ENCODE measurements around the gene HDHD3.
"Not testable (repeated sequence)": the region's sequence is repeated elsewhere in the genome, so short reads cannot be mapped to it uniquely, and the experiment has no call there.

HDHD3 gene, protein sequence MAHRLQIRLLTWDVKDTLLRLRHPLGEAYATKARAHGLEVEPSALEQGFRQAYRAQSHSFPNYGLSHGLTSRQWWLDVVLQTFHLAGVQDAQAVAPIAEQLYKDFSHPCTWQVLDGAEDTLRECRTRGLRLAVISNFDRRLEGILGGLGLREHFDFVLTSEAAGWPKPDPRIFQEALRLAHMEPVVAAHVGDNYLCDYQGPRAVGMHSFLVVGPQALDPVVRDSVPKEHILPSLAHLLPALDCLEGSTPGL

DNA sequence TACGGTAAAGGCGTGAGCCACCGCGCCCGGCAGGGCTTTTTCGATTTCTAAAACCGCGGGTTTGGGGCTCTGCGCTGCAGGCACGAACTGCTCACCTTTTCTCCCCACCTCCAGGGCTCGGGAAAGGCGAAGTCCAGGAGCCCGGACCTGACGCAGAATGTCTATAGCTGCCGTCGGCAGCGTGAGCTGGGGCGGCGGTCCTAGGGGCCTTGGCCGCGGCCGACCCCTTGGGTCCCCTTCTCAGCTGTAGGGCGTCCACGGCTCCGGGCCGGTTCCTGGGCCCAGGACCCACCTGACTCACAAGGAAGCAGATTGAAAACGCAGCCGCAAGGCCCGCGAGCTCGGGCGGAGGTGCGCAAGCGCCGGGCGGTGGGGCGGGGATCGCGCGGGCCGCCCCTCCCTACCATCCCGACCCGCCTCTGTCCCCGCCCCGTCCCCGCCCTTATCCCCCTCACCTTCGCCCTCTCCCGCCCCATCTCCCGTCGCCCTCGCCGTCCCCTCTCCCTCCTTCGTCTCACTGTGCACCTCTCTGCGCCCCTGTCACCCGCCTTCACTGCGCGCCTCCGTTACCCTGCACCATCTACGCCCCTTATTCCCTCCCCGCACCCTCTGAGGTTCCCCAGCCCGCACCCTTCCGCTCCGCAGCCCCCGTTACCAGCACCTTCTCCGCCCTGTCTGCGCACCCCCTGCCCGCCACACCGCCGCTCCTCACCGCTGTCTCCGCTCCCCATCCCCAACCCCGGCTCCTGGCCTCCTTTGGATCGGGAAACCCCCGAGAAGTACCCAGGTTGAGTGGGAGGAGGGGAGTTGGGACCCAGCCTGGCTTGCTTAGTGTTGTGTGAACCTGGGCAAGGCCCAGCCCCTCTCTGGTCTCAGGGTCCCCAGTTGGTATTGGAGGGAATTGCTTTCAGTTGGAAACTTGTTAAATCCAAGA, at the start of gene HDHD3:
Gene HDHD3, minus strand, starts transcription at position 353 of the 934 bp plus-strand sequence. CDS start 2,632 bp downstream, outside the sequence.
- DNase-seq (ENCODE audit: low read depth) = peak; percentile 58

GRCh38 chr9:113425072-113425471, 48.3 kb upstream of the HDHD3 start:
- no peak for DNase-seq (ENCODE audit: low read depth)

GRCh38 chr9:113421726-113422125, 44.9 kb upstream of the HDHD3 start:
- no peak for DNase-seq (ENCODE audit: low read depth)

GRCh38 chr9:113417370-113417769, 40.6 kb upstream of the HDHD3 start:
- no peak for DNase-seq (ENCODE audit: low read depth)

DNA sequence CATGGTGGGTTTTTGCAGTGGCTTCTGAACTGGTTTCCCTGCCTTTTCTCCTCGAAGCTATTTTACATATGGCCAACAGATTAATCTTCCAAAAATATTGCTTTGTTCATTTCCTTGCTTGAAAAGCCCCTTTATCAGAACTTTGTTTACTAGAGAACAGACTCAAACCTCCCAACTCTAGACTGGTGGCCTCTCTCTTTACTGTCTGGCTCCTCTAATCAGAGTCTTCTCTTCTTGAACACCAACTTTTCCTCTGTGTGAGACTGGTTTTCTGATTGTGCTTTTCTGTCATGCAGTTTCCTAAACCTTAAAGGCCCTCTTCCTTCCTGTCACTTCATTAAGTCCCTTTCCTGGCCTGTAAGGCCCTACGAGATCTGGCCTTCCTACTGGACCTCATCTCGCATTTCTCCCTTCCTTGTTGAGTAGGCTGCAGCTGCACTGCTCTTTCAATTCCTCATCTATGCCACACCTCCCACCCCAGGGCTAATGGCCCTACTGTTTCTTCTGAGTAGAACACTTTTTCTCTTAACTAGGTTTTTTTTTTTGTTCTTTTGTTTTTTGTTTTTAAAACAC, 39.4 kb upstream of the HDHD3 start:
- no peak for DNase-seq (ENCODE audit: low read depth)

- peak; percentile 89 for DNase-seq (ENCODE audit: low read depth)
Observed at GRCh38 chr9:113410207-113410864, 33.5 kb upstream of the HDHD3 start, which contains the start of the genes C9orf43 and POLE3. C9orf43 (plus strand) TSS chr9:113410747; CDS start chr9:113413494, 2,747 bp downstream. POLE3 (minus strand) TSS chr9:113410675; CDS start chr9:113410293, 382 bp downstream.

DNA sequence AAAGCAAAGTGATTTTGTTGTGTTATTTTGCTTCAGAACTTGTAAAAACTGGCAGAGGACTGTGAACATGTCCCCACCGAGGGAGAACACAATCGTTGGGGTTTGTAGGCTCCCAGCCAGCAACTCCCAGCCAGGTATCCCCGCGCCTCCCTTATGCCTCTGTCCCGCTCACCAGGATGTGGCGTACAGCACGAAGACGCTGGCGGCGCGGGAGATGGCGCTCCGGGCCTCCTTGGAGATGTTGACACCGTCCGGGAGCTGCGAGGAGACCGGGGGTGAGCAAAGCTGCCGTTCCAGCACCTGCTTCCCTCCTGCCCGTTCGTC, 33.1 kb upstream of the HDHD3 start:
- DNase-seq (ENCODE audit: low read depth) = no peak

GRCh38 chr9:113409481-113409880, 32.7 kb upstream of the HDHD3 start:
- DNase-seq (ENCODE audit: low read depth) = no peak

DNA sequence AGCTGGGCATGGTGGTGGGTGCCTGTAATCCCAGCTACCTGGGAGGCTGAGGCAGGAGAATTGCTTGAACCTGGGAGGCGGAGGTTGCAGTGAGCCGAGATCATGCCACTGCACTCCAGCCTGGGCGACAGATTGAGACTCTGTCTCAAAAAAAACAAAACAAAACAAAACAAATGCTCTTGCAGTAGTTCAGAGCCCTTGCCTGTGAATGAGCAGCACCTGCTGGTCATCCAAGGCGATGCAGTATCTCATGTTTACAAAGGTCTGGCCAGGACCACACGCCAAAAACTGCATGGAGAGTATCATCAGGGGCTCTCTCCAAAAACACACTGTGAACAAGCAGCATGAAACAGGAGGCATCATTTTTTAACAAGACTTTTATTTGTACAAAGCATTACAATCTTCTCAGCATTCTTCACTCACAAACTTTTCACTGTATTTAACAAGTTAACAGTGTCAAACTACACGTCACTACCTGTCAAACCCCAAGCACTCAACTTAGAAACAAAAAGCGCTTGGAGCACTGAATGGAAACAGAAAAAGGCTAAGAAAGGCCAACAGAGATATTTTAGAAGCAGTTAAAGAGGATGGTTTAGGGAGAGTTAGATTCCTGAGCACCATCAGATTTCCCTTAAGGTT, 30.2 kb upstream of the HDHD3 start:
- peak; percentile 25 for DNase-seq (ENCODE audit: low read depth)

DNA sequence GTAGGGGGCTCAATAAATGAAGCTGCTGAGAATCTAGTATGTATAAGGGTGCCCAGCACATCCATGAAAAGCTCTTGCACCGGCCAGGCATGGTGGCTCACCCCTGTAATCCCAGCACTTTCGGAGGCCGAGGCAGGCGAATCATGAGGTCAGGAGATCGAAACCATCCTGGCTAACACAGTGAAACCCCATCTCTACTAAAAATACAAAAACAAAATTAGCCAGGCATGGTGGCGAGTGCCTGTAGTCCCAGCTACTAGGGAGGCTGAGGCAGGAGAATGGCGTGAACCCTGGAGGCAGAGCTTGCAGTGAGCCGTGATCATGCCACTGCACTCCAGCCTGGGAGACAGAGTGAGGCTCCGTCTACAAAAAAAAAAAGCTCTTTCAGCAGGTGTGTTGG, 29.6 kb upstream of the HDHD3 start:
- not testable (repeated sequence) for DNase-seq (ENCODE audit: low read depth)

DNA sequence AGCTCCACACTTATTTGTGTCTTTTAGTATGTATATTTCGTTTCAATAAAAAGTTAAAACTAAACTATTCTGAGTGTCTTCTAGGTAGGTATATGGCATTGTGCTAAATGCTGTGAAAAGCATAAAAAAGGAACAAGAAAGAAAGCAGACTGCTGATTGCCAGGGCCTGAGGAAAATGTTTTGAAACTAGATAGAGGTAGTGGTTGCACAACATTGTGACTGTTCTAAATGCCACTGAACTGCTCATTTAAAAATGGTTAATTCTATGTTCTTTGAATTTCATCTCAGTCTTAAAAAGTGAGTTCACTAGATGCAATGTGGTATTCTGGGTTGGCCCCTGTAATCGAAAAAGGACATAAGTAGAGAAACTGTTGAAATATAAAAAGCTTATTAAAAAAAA, 26.9 kb upstream of the HDHD3 start:
- no peak for DNase-seq (ENCODE audit: low read depth)

- peak; percentile 98 for DNase-seq (ENCODE audit: low read depth)
Observed at GRCh38 chr9:113401027-113401792, 24.4 kb upstream of the HDHD3 start, which contains the start of gene ALAD. ALAD (minus strand) TSS chr9:113401284; CDS start chr9:113393559, 7,725 bp downstream.

- no peak for DNase-seq (ENCODE audit: low read depth)
Observed at GRCh38 chr9:113399646-113400200, 22.9 kb upstream of the HDHD3 start.

DNA sequence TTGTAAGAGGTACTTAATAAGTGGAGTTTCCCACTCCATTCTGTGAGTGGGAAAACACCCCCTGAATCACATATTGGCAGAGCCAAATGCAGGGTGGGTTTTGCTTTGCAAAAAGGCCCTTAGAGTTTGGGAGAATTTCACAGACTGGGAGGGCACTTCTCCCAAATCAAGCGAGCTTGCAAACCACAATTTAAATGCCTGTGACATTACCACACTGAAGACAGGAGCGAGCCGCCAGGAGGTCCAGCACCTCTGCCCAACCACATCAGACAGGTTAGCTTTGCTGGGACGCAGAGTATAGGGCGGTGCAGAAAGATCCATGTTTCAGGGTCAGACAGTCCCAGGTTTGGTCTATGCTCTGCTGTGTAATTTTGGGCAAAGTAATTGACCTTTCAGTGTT, 22.0 kb upstream of the HDHD3 start:
- DNase-seq (ENCODE audit: low read depth) = no peak

GRCh38 chr9:113397203-113397631, 20.4 kb upstream of the HDHD3 start:
- DNase-seq (ENCODE audit: low read depth) = no peak

- DNase-seq (ENCODE audit: low read depth) = no peak
Observed at GRCh38 chr9:113395000-113395861, 18.4 kb upstream of the HDHD3 start.

GRCh38 chr9:113393281-113393680, 16.5 kb upstream of the HDHD3 start:
- no peak for DNase-seq (ENCODE audit: low read depth)

- DNase-seq (ENCODE audit: low read depth) = no peak
Observed at GRCh38 chr9:113391917-113392316, 15.1 kb upstream of the HDHD3 start.

DNA sequence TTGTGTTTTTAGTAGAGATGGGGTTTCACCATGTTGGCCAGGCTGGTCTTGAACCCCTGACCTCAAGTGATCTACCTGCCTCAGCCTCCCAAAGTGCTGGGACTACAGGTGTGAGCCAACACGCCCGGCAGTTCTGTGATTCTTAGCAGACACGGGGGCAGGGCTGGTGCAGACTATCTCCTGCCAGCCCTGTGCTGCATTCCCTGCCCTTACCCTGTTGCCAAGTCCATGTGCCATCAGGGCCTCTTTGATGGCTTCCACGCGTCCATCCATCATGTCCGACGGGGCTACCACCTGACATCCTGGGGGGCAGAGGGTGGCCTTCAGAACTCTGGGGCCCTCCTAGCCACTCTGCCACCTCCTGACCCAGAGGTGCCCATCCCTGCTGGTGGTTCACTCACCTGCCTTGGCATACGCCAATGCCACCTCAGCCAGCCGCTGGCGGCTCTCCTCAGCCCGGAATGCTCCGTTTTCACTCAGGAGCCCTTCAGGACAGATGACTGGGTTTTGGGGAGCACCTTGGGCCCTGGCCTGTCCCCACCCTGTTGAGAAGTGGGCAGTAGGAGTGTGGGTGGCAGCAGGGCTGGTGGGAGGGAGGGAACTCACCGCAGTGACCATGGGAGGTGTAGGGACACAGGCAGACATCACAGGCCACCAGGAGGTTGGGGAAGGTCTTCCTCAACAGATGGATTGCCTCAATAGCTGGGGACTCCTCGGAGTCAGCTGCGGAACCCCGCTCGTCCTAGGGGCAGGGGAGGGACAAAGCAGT, 13.6 kb upstream of the HDHD3 start:
- DNase-seq (ENCODE audit: low read depth) = no peak

Measured in stimulated activated CD8-positive, alpha-beta memory T cell treated with anti-CD3 and anti-CD28 coated beads, Interleukin-12 subunit alpha, Interleukin-12 subunit beta, amount 100 ng/mL, for 1 hour (primary cell).